ENCODE data around the gene NEDD1.

Gene NEDD1

DNA sequence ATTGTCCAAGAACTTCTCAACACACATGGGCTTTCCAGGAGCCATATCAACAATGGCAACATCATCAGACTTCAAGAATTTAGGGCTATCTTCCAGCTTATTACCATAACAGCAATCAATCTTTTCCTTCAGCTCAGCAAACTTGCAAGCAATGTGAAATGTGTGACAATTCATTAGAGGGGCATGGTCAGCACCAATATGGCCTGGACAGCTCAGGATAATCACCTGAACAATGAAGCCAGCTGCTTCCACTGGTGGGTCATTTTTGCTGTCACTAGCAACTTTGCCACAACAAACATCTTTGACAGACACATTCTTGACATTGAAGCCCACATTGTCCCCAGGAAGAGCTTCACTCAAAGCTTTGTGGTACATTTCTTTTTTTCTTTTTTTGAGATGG lies 5.9 kb upstream of the NEDD1 start:
- H3F3A ChIP-seq (ENCODE audit: insufficient read depth, low read length) = no peaks in the 10 kb centered on the region
- H3K79me2 ChIP-seq (ENCODE audit: low read length) = no peaks in the 10 kb centered on the region
- no peak overlapping the region for H3K9ac ChIP-seq (ENCODE audit: low read length)
- H3K36me3 ChIP-seq (replicated peaks; ENCODE audit: insufficient read depth, low read length) = no peaks in the 10 kb centered on the region
- no peaks in the 10 kb centered on the region for H3K9me2 ChIP-seq (replicated peaks; ENCODE audit: insufficient read depth, low read length)
- TF ChIP-seq EZH2phosphoT487 (IDR thresholded peaks at IDR 0.05; ENCODE audit: low read length) = no peak
- no peak for TF ChIP-seq EZH2 (optimal IDR thresholded peaks at IDR 0.05; ENCODE audit: low read depth, low read length)
- TF ChIP-seq, protein P1, sequence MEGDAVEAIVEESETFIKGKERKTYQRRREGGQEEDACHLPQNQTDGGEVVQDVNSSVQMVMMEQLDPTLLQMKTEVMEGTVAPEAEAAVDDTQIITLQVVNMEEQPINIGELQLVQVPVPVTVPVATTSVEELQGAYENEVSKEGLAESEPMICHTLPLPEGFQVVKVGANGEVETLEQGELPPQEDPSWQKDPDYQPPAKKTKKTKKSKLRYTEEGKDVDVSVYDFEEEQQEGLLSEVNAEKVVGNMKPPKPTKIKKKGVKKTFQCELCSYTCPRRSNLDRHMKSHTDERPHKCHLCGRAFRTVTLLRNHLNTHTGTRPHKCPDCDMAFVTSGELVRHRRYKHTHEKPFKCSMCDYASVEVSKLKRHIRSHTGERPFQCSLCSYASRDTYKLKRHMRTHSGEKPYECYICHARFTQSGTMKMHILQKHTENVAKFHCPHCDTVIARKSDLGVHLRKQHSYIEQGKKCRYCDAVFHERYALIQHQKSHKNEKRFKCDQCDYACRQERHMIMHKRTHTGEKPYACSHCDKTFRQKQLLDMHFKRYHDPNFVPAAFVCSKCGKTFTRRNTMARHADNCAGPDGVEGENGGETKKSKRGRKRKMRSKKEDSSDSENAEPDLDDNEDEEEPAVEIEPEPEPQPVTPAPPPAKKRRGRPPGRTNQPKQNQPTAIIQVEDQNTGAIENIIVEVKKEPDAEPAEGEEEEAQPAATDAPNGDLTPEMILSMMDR (IDR thresholded peaks at IDR 0.05; ENCODE audit: low read length) = no peak
- no peak for DNase-seq
- H3K27me3 ChIP-seq (replicated peaks; ENCODE audit: insufficient read depth, low read length) = no peaks in the 10 kb centered on the region
- no peaks in the 10 kb centered on the region for H3K4me1 ChIP-seq (ENCODE audit: low read length)
- no peak overlapping the region for H3K4me2 ChIP-seq (ENCODE audit: low read depth, low read length)
- no peaks in the 10 kb centered on the region for H4K20me1 ChIP-seq (ENCODE audit: insufficient read depth, low read length)
- H3K27ac ChIP-seq (ENCODE audit: low read length) = no peak overlapping the region
- H3K9me3 ChIP-seq (replicated peaks; ENCODE audit: insufficient read depth, low read length) = no peaks in the 10 kb centered on the region
- H2AFZ ChIP-seq (ENCODE audit: low read length) = no peak overlapping the region
- no peak overlapping the region for H3K4me3 ChIP-seq (ENCODE audit: low read length)

DNA sequence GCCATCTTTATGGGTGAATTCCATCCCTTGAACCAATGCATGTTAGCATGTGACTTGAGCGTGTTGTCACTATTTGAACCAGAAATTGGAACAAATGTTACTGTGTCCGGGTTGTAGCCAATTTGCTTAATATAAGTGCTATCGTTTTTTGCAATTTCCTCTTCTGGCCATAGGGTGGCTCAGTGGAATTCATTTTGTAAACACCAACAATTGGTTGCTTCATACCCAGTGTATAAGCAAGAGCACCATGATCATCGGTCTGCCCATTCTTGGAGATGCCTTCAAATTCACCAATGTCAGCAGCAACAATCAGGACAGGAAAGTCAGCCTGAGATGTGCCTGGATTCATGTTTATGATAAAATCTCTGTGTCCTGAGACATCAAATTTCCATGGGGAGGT lies 5.0 kb upstream of the NEDD1 start:
- Histone ChIP-seq H2AFZ (ENCODE audit: low read length) (no peak overlapping the region), H3K9me3 (replicated peaks; ENCODE audit: insufficient read depth, low read length) (no peaks in the 10 kb centered on the region), H3K9me2 (replicated peaks; ENCODE audit: insufficient read depth, low read length) (no peaks in the 10 kb centered on the region), H3K4me2 (ENCODE audit: low read depth, low read length) (no peak overlapping the region), H3K9ac (ENCODE audit: low read length) (no peak overlapping the region), H3K79me2 (ENCODE audit: low read length) (no peaks in the 10 kb centered on the region), H3K4me1 (ENCODE audit: low read length) (peaks cover 3% of the 10 kb centered on the region; the same call in 1 of the 2 replicates), H4K20me1 (ENCODE audit: insufficient read depth, low read length) (no peaks in the 10 kb centered on the region), H3K27me3 (replicated peaks; ENCODE audit: insufficient read depth, low read length) (no peaks in the 10 kb centered on the region), H3K4me3 (ENCODE audit: low read length) (no peak overlapping the region), H3K36me3 (replicated peaks; ENCODE audit: insufficient read depth, low read length) (no peaks in the 10 kb centered on the region), H3K27ac (ENCODE audit: low read length) (no peak overlapping the region), H3F3A (ENCODE audit: insufficient read depth, low read length) (no peaks in the 10 kb centered on the region)
- TF ChIP-seq, protein P1 (IDR thresholded peaks at IDR 0.05; ENCODE audit: low read length) = peak; percentile 16; the same call in 1 of the 2 replicates
- TF ChIP-seq EZH2 (optimal IDR thresholded peaks at IDR 0.05; ENCODE audit: low read depth, low read length) (no peak), EZH2phosphoT487 (IDR thresholded peaks at IDR 0.05; ENCODE audit: low read length) (no peak)
- peak; percentile 12 for DNase-seq

GRCh38 chr12:96906498-96906848 lies 584 bp upstream of the NEDD1 start:
- Histone ChIP-seq H3K36me3 (replicated peaks; ENCODE audit: insufficient read depth, low read length) (no peaks in the 10 kb centered on the region), H3K27ac (ENCODE audit: low read length) (peak overlapping the region; percentile 73)

More at GRCh38 chr12:96906498-96906848, 584 bp upstream of the NEDD1 start:
- no peaks in the 10 kb centered on the region for H3K27me3 ChIP-seq (replicated peaks; ENCODE audit: insufficient read depth, low read length)
- H3K79me2 ChIP-seq (ENCODE audit: low read length) = peaks cover 36% of the 10 kb centered on the region
- peak overlapping the region; percentile 84 for H3K4me3 ChIP-seq (ENCODE audit: low read length)
- peaks cover 9% of the 10 kb centered on the region; the same call in 1 of the 2 replicates for H3K4me1 ChIP-seq (ENCODE audit: low read length)
- no peaks in the 10 kb centered on the region for H3K9me3 ChIP-seq (replicated peaks; ENCODE audit: insufficient read depth, low read length)
- no peaks in the 10 kb centered on the region for H3K9me2 ChIP-seq (replicated peaks; ENCODE audit: insufficient read depth, low read length)
- H3K9ac ChIP-seq (ENCODE audit: low read length) = peak overlapping the region; percentile 80
- H2AFZ ChIP-seq (ENCODE audit: low read length) = peak overlapping the region; percentile 96
- peaks cover 6% of the 10 kb centered on the region for H3F3A ChIP-seq (ENCODE audit: insufficient read depth, low read length)
- TF ChIP-seq EZH2 (optimal IDR thresholded peaks at IDR 0.05; ENCODE audit: low read depth, low read length) (no peak), EZH2phosphoT487 (IDR thresholded peaks at IDR 0.05; ENCODE audit: low read length) (no peak)
- TF ChIP-seq, protein P1 (IDR thresholded peaks at IDR 0.05; ENCODE audit: low read length) = no peak
- DNase-seq = no peak
- H4K20me1 ChIP-seq (ENCODE audit: insufficient read depth, low read length) = no peaks in the 10 kb centered on the region
- peak overlapping the region; percentile 74 for H3K4me2 ChIP-seq (ENCODE audit: low read depth, low read length)

All from MM.1S (cell line).